Nephron progenitor cell (in vitro differentiated cells): ENCODE data around the gene ASTN2.

Experiments used
- DNase-seq: peaks from one replicate; pipeline ENCODE4 v3.0.0; 2021
- H3K27ac Mint-ChIP-seq: 2 replicates; pipeline ENCODE4 v1.8.0; 2021; ENCODE audit warnings: mild to moderate bottlenecking, moderate library complexity, mixed read lengths
- H3K27me3 Mint-ChIP-seq: 2 replicates; pipeline ENCODE4 v1.8.0; 2021; ENCODE audit warnings: mild to moderate bottlenecking, low read depth, mixed read lengths; ENCODE audit not compliant: poor library complexity
- H3K36me3 Mint-ChIP-seq: 2 replicates; pipeline ENCODE4 v1.8.0; 2021; ENCODE audit warnings: low read depth, mixed read lengths
- H3K4me1 Mint-ChIP-seq: 2 replicates; pipeline ENCODE4 v1.8.0; 2021; ENCODE audit warnings: mixed read lengths
- H3K4me3 Mint-ChIP-seq: 2 replicates; pipeline ENCODE4 v1.8.0; 2021; ENCODE audit warnings: mild to moderate bottlenecking, moderate library complexity, mixed read lengths
- H3K9me3 Mint-ChIP-seq: 2 replicates; pipeline ENCODE4 v1.8.0; 2021; ENCODE audit warnings: mild to moderate bottlenecking, moderate library complexity, mixed read lengths
- CTCF ChIP-seq: fragments of 200-600 bp; sonication (generic); IDR thresholded peaks from 2 replicates; pipeline ENCODE4 v1.5.0; 2021; ENCODE audit warnings: antibody characterized with exemption

Gene ASTN2

GRCh38 chr9:117454711-117455110, 39.9 kb upstream of the ASTN2 start:
- TF ChIP-seq CTCF = no peak
- DNase-seq = no peak
- H3K4me1 Mint-ChIP-seq = no peaks in the 10 kb centered on the region
- peaks cover 26% of the 10 kb centered on the region for H3K27me3 Mint-ChIP-seq
- H3K4me3 Mint-ChIP-seq = no peak overlapping the region
- H3K36me3 Mint-ChIP-seq = no peaks in the 10 kb centered on the region
- no peaks in the 10 kb centered on the region for H3K9me3 Mint-ChIP-seq
- H3K27ac Mint-ChIP-seq = no peak overlapping the region

GRCh38 chr9:117453737-117454136, 38.9 kb upstream of the ASTN2 start:
- no peak overlapping the region for H3K4me3 Mint-ChIP-seq
- peaks cover 20% of the 10 kb centered on the region for H3K27me3 Mint-ChIP-seq
- no peaks in the 10 kb centered on the region for H3K4me1 Mint-ChIP-seq
- no peak for TF ChIP-seq CTCF
- no peak overlapping the region for H3K27ac Mint-ChIP-seq
- no peaks in the 10 kb centered on the region for H3K9me3 Mint-ChIP-seq
- no peak for DNase-seq
- H3K36me3 Mint-ChIP-seq = no peaks in the 10 kb centered on the region

- Mint-ChIP-seq H3K27me3 (peaks cover 15% of the 10 kb centered on the region), H3K36me3 (no peaks in the 10 kb centered on the region), H3K27ac (no peak overlapping the region), H3K4me1 (no peaks in the 10 kb centered on the region), H3K4me3 (no peak overlapping the region), H3K9me3 (no peaks in the 10 kb centered on the region)
- no peak for TF ChIP-seq CTCF
- no peak for DNase-seq
Observed at GRCh38 chr9:117451311-117451710, 36.5 kb upstream of the ASTN2 start.

GRCh38 chr9:117448066-117448465, 33.2 kb upstream of the ASTN2 start:
- DNase-seq = no peak
- H3K9me3 Mint-ChIP-seq = no peaks in the 10 kb centered on the region
- no peak overlapping the region for H3K27ac Mint-ChIP-seq
- peak; percentile 20 for TF ChIP-seq CTCF
- H3K27me3 Mint-ChIP-seq = peaks cover 12% of the 10 kb centered on the region
- peaks cover 16% of the 10 kb centered on the region for H3K4me1 Mint-ChIP-seq
- no peak overlapping the region for H3K4me3 Mint-ChIP-seq
- no peaks in the 10 kb centered on the region for H3K36me3 Mint-ChIP-seq

GRCh38 chr9:117445631-117446030, 30.8 kb upstream of the ASTN2 start:
- Mint-ChIP-seq H3K27me3 (peaks cover 11% of the 10 kb centered on the region), H3K36me3 (no peaks in the 10 kb centered on the region), H3K9me3 (no peaks in the 10 kb centered on the region), H3K27ac (peak overlapping the region; percentile 4), H3K4me3 (no peak overlapping the region), H3K4me1 (peaks cover 16% of the 10 kb centered on the region)
- no peak for TF ChIP-seq CTCF
- no peak for DNase-seq

- Mint-ChIP-seq H3K4me3 (no peak overlapping the region), H3K36me3 (no peaks in the 10 kb centered on the region), H3K27ac (no peak overlapping the region), H3K9me3 (no peaks in the 10 kb centered on the region), H3K27me3 (peaks cover 13% of the 10 kb centered on the region), H3K4me1 (peaks cover 16% of the 10 kb centered on the region)
- DNase-seq = no peak
- no peak for TF ChIP-seq CTCF
Observed at GRCh38 chr9:117444501-117444900, 29.6 kb upstream of the ASTN2 start.
